ENCODE data around the gene KRTAP29-1.

DNA sequence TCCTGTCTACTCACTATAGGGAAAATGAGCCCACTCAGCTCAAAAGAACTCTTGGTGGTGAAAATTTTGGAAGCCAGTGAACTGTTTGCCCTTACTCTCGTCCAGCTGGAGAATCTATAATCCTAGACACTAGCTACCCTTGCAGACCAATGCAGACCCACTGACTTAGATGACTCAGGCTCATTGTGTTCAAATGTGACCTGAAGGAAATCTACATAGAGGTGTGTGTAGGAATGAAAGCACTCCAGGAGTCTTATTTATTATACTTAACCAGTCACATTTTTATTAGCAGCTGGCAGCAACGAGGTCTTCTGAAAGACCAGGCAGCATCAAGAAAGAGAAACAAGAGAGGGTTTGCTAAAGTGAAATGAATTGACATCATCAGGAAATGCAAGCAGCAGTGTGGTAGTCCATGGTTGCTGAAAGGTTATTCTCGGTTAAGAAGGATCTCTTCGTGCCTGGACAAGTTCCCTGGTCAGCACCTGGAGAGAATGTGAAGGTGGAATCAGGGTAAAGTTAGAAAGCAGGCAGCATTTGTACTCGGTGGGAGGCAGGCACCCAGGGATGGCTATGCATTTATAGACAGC, 1.4 kb downstream of the KRTAP29-1 start:
- TF ChIP-seq TAF1 (IDR thresholded peaks at IDR 0.05; ENCODE audit: low read depth, low read length) (no peak), POLR2AphosphoS5 (IDR thresholded peaks at IDR 0.05; ENCODE audit: low read depth, low read length) (no peak), POLR2A (IDR thresholded peaks at IDR 0.05; ENCODE audit: low read depth, low read length) (no peak)
